ENCODE data around the gene FEM1C. TPM values are rescaled to one million over a fixed set of nuclear protein-coding genes. Genes with fewer than 3 reads are reported as not detected.

FEM1C gene
- total RNA-seq, 1 experiment from 2014 or later: 16.8 TPM

- peaks cover 7% of the 10 kb centered on the region for H4K20me1 ChIP-seq (ENCODE audit: insufficient read depth, low read depth, low read length)
- peaks cover 13% of the 10 kb centered on the region for H3K4me1 ChIP-seq (ENCODE audit: low read length)
- no peaks in the 10 kb centered on the region for H3K9me2 ChIP-seq (replicated peaks; ENCODE audit: insufficient read depth, low read length)
- H3K36me3 ChIP-seq (ENCODE audit: insufficient read depth, low read length): peaks cover 19% of the 10 kb centered on the region; the same call in 1 of the 2 replicates
- no peak overlapping the region for H3K4me3 ChIP-seq (ENCODE audit: low read length)
- H3K4me2 ChIP-seq (ENCODE audit: low read depth, low read length, poor library complexity, severe bottlenecking): no peak overlapping the region
- H3K9ac ChIP-seq (ENCODE audit: low read length): no peak overlapping the region
- H3K79me2 ChIP-seq (ENCODE audit: low read length): peaks cover 89% of the 10 kb centered on the region
- no peak overlapping the region for H2AFZ ChIP-seq (ENCODE audit: low read length)
- H3K9me3 ChIP-seq (ENCODE audit: low read length): no peaks in the 10 kb centered on the region
- H3K27ac ChIP-seq (ENCODE audit: low read length): no peak overlapping the region
- H3K27me3 ChIP-seq (ENCODE audit: low read length): no peaks in the 10 kb centered on the region
- no peak for DNase-seq
These were observed 18.0 kb downstream of the FEM1C start for GRCh38 chr5:115526604-115527003.

- Histone ChIP-seq H3K27me3 (ENCODE audit: low read length) (no peaks in the 10 kb centered on the region), H3K4me2 (ENCODE audit: low read depth, low read length, poor library complexity, severe bottlenecking) (no peak overlapping the region), H3K4me3 (ENCODE audit: low read length) (no peak overlapping the region), H4K20me1 (ENCODE audit: insufficient read depth, low read depth, low read length) (peaks cover 7% of the 10 kb centered on the region), H3K9me2 (replicated peaks; ENCODE audit: insufficient read depth, low read length) (no peaks in the 10 kb centered on the region), H3K27ac (ENCODE audit: low read length) (no peak overlapping the region), H3K36me3 (ENCODE audit: insufficient read depth, low read length) (peaks cover 35% of the 10 kb centered on the region; the same call in 1 of the 2 replicates), H3K9me3 (ENCODE audit: low read length) (no peaks in the 10 kb centered on the region), H3K79me2 (ENCODE audit: low read length) (peaks cover 67% of the 10 kb centered on the region), H3K4me1 (ENCODE audit: low read length) (peaks cover 13% of the 10 kb centered on the region), H3K9ac (ENCODE audit: low read length) (no peak overlapping the region), H2AFZ (ENCODE audit: low read length) (no peak overlapping the region)
- no peak for DNase-seq
These were observed 20.3 kb downstream of the FEM1C start for GRCh38 chr5:115524199-115524847.

- no peak overlapping the region for H2AFZ ChIP-seq (ENCODE audit: low read length)
- H3K9me2 ChIP-seq (replicated peaks; ENCODE audit: insufficient read depth, low read length): no peaks in the 10 kb centered on the region
- no peak overlapping the region for H3K4me2 ChIP-seq (ENCODE audit: low read depth, low read length, poor library complexity, severe bottlenecking)
These were observed 21.7 kb downstream of the FEM1C start for GRCh38 chr5:115522832-115523403.

GRCh38 chr5:115520191-115520590 lies 24.4 kb downstream of the FEM1C start:
- H3K27me3 ChIP-seq (ENCODE audit: low read length): no peaks in the 10 kb centered on the region
- H3K9me2 ChIP-seq (replicated peaks; ENCODE audit: insufficient read depth, low read length): no peaks in the 10 kb centered on the region
- H3K4me3 ChIP-seq (ENCODE audit: low read length): no peak overlapping the region
- H3K79me2 ChIP-seq (ENCODE audit: low read length): peaks cover 26% of the 10 kb centered on the region
- no peak overlapping the region for H3K27ac ChIP-seq (ENCODE audit: low read length)
- peaks cover 4% of the 10 kb centered on the region; the same call in 1 of the 2 replicates for H4K20me1 ChIP-seq (ENCODE audit: insufficient read depth, low read depth, low read length)
- H2AFZ ChIP-seq (ENCODE audit: low read length): no peak overlapping the region
- H3K36me3 ChIP-seq (ENCODE audit: insufficient read depth, low read length): peaks cover 29% of the 10 kb centered on the region; the same call in 1 of the 2 replicates
- DNase-seq: no peak
- no peak overlapping the region for H3K4me2 ChIP-seq (ENCODE audit: low read depth, low read length, poor library complexity, severe bottlenecking)
- H3K9ac ChIP-seq (ENCODE audit: low read length): no peak overlapping the region
- H3K9me3 ChIP-seq (ENCODE audit: low read length): no peaks in the 10 kb centered on the region
- H3K4me1 ChIP-seq (ENCODE audit: low read length): peaks cover 13% of the 10 kb centered on the region

More at GRCh38 chr5:115522832-115523403, 21.7 kb downstream of the FEM1C start:
- Histone ChIP-seq H3K27me3 (ENCODE audit: low read length) (no peaks in the 10 kb centered on the region), H3K4me1 (ENCODE audit: low read length) (peaks cover 13% of the 10 kb centered on the region), H3K79me2 (ENCODE audit: low read length) (peaks cover 53% of the 10 kb centered on the region), H3K9ac (ENCODE audit: low read length) (no peak overlapping the region), H4K20me1 (ENCODE audit: insufficient read depth, low read depth, low read length) (peaks cover 7% of the 10 kb centered on the region), H3K27ac (ENCODE audit: low read length) (no peak overlapping the region), H3K4me3 (ENCODE audit: low read length) (no peak overlapping the region), H3K9me3 (ENCODE audit: low read length) (no peaks in the 10 kb centered on the region), H3K36me3 (ENCODE audit: insufficient read depth, low read length) (peaks cover 35% of the 10 kb centered on the region; the same call in 1 of the 2 replicates)
- DNase-seq: no peak

GRCh38 chr5:115516372-115516771 lies 28.2 kb downstream of the FEM1C start:
- no peak overlapping the region for H3K9ac ChIP-seq (ENCODE audit: low read length)
- no peak overlapping the region for H2AFZ ChIP-seq (ENCODE audit: low read length)
- no peak overlapping the region for H3K4me3 ChIP-seq (ENCODE audit: low read length)
- no peaks in the 10 kb centered on the region for H3K9me2 ChIP-seq (replicated peaks; ENCODE audit: insufficient read depth, low read length)
- no peaks in the 10 kb centered on the region for H3K79me2 ChIP-seq (ENCODE audit: low read length)
- no peaks in the 10 kb centered on the region for H4K20me1 ChIP-seq (ENCODE audit: insufficient read depth, low read depth, low read length)
- H3K4me2 ChIP-seq (ENCODE audit: low read depth, low read length, poor library complexity, severe bottlenecking): no peak overlapping the region
- H3K36me3 ChIP-seq (ENCODE audit: insufficient read depth, low read length): peaks cover 13% of the 10 kb centered on the region; the same call in 1 of the 2 replicates
- H3K27ac ChIP-seq (ENCODE audit: low read length): no peak overlapping the region
- no peaks in the 10 kb centered on the region for H3K4me1 ChIP-seq (ENCODE audit: low read length)
- DNase-seq: no peak
- H3K27me3 ChIP-seq (ENCODE audit: low read length): no peaks in the 10 kb centered on the region
- H3K9me3 ChIP-seq (ENCODE audit: low read length): no peaks in the 10 kb centered on the region

- no peaks in the 10 kb centered on the region for H3K36me3 ChIP-seq (ENCODE audit: insufficient read depth, low read length)
- no peaks in the 10 kb centered on the region for H3K9me2 ChIP-seq (replicated peaks; ENCODE audit: insufficient read depth, low read length)
- no peak overlapping the region for H2AFZ ChIP-seq (ENCODE audit: low read length)
- no peak overlapping the region for H3K9ac ChIP-seq (ENCODE audit: low read length)
- no peaks in the 10 kb centered on the region for H3K4me1 ChIP-seq (ENCODE audit: low read length)
- H3K4me3 ChIP-seq (ENCODE audit: low read length): no peak overlapping the region
- no peak overlapping the region for H3K4me2 ChIP-seq (ENCODE audit: low read depth, low read length, poor library complexity, severe bottlenecking)
- H3K9me3 ChIP-seq (ENCODE audit: low read length): no peaks in the 10 kb centered on the region
- no peaks in the 10 kb centered on the region for H3K27me3 ChIP-seq (ENCODE audit: low read length)
- no peaks in the 10 kb centered on the region for H4K20me1 ChIP-seq (ENCODE audit: insufficient read depth, low read depth, low read length)
- no peak for DNase-seq
- H3K27ac ChIP-seq (ENCODE audit: low read length): no peak overlapping the region
- no peaks in the 10 kb centered on the region for H3K79me2 ChIP-seq (ENCODE audit: low read length)
These were observed 30.4 kb downstream of the FEM1C start for GRCh38 chr5:115514220-115514619.

GRCh38 chr5:115511632-115512031 lies 32.9 kb downstream of the FEM1C start:
- no peaks in the 10 kb centered on the region for H3K79me2 ChIP-seq (ENCODE audit: low read length)
- no peaks in the 10 kb centered on the region for H3K4me1 ChIP-seq (ENCODE audit: low read length)
- H3K4me3 ChIP-seq (ENCODE audit: low read length): no peak overlapping the region
- DNase-seq: no peak
- H3K9me2 ChIP-seq (replicated peaks; ENCODE audit: insufficient read depth, low read length): no peaks in the 10 kb centered on the region
- no peak overlapping the region for H3K27ac ChIP-seq (ENCODE audit: low read length)
- no peaks in the 10 kb centered on the region for H3K36me3 ChIP-seq (ENCODE audit: insufficient read depth, low read length)
- H3K27me3 ChIP-seq (ENCODE audit: low read length): no peaks in the 10 kb centered on the region
- H2AFZ ChIP-seq (ENCODE audit: low read length): no peak overlapping the region
- H3K9me3 ChIP-seq (ENCODE audit: low read length): no peaks in the 10 kb centered on the region
- no peak overlapping the region for H3K9ac ChIP-seq (ENCODE audit: low read length)
- H4K20me1 ChIP-seq (ENCODE audit: insufficient read depth, low read depth, low read length): no peaks in the 10 kb centered on the region
- H3K4me2 ChIP-seq (ENCODE audit: low read depth, low read length, poor library complexity, severe bottlenecking): no peak overlapping the region

- H3K4me1 ChIP-seq (ENCODE audit: low read length): no peaks in the 10 kb centered on the region
- H3K9me2 ChIP-seq (replicated peaks; ENCODE audit: insufficient read depth, low read length): no peaks in the 10 kb centered on the region
- no peaks in the 10 kb centered on the region for H3K27me3 ChIP-seq (ENCODE audit: low read length)
- H3K4me2 ChIP-seq (ENCODE audit: low read depth, low read length, poor library complexity, severe bottlenecking): no peak overlapping the region
- H4K20me1 ChIP-seq (ENCODE audit: insufficient read depth, low read depth, low read length): no peaks in the 10 kb centered on the region
- H2AFZ ChIP-seq (ENCODE audit: low read length): no peak overlapping the region
- H3K27ac ChIP-seq (ENCODE audit: low read length): no peak overlapping the region
- DNase-seq: no peak
- no peak overlapping the region for H3K9ac ChIP-seq (ENCODE audit: low read length)
- H3K9me3 ChIP-seq (ENCODE audit: low read length): no peaks in the 10 kb centered on the region
- no peaks in the 10 kb centered on the region for H3K36me3 ChIP-seq (ENCODE audit: insufficient read depth, low read length)
- no peak overlapping the region for H3K4me3 ChIP-seq (ENCODE audit: low read length)
- H3K79me2 ChIP-seq (ENCODE audit: low read length): no peaks in the 10 kb centered on the region
These were observed 34.4 kb downstream of the FEM1C start for GRCh38 chr5:115510145-115510645.
